Activated CD4-positive, alpha-beta T cell treated with anti-CD3 and anti-CD28 coated beads, Interleukin-2, amount 10 ng/mL, durations not matched to agents 24 days and 14 days (primary cell): ENCODE measurements around the gene INPP4B. TPM values are rescaled to one million over a fixed set of nuclear protein-coding genes. Genes with fewer than 3 reads are reported as not detected.

ENCODE experiments used
- DNase-seq: peaks from one replicate; pipeline ENCODE4 v3.0.0; 2022
- H3K27ac Mint-ChIP-seq: one replicate; pipeline ENCODE4 v1.8.0; 2022; ENCODE audit warnings: mild to moderate bottlenecking, mixed read lengths
- H3K27me3 Mint-ChIP-seq: one replicate; pipeline ENCODE4 v1.8.0; 2022; ENCODE audit warnings: mixed read lengths
- H3K36me3 Mint-ChIP-seq: one replicate; pipeline ENCODE4 v1.8.0; 2022; ENCODE audit warnings: low read depth, mild to moderate bottlenecking, mixed read lengths
- H3K4me1 Mint-ChIP-seq: one replicate; pipeline ENCODE4 v1.8.0; 2021; ENCODE audit warnings: mixed read lengths
- H3K4me3 Mint-ChIP-seq: one replicate; pipeline ENCODE4 v1.8.0; 2022; ENCODE audit warnings: mild to moderate bottlenecking, moderate library complexity, mixed read lengths
- H3K9me3 Mint-ChIP-seq: one replicate; pipeline ENCODE4 v1.8.0; 2021; ENCODE audit warnings: mixed read lengths
- intact Hi-C: fragments of 100-400 bp; cut with micrococcal nuclease; formaldehyde crosslinking; loops from one replicate; pipeline ENCODE4 v1.15.1; 2023
- total RNA-seq: library from RNA; stranded (reverse); gene quantifications from 2 replicates; pipeline ENCODE4 v1.2.3, GENCODE V29; 2022

INPP4B gene
- total RNA-seq, 1 donor from 2014 or later, result 42.5 TPM

- no peak overlapping the region for H3K27ac Mint-ChIP-seq
- peaks cover 17% of the 10 kb centered on the region for H3K9me3 Mint-ChIP-seq
- no peaks in the 10 kb centered on the region for H3K27me3 Mint-ChIP-seq
- peaks cover 12% of the 10 kb centered on the region for H3K36me3 Mint-ChIP-seq
- H3K4me3 Mint-ChIP-seq, result no peak overlapping the region
- peaks cover 21% of the 10 kb centered on the region for H3K4me1 Mint-ChIP-seq
- intact Hi-C loops, result no loop called here
- no peak for DNase-seq
These were observed 139.7 kb downstream of the INPP4B start for GRCh38 chr4:142706381-142706780.

GRCh38 chr4:142705820-142706219 lies 140.3 kb downstream of the INPP4B start:
- Mint-ChIP-seq H3K4me1 (peaks cover 23% of the 10 kb centered on the region), H3K36me3 (peaks cover 12% of the 10 kb centered on the region), H3K9me3 (peaks cover 15% of the 10 kb centered on the region), H3K4me3 (no peak overlapping the region), H3K27ac (no peak overlapping the region), H3K27me3 (no peaks in the 10 kb centered on the region)
- no peak for DNase-seq
- intact Hi-C loops, result no loop called here

GRCh38 chr4:142703694-142704309 lies 142.3 kb downstream of the INPP4B start:
- peaks cover 16% of the 10 kb centered on the region for H3K9me3 Mint-ChIP-seq
- peaks cover 11% of the 10 kb centered on the region for H3K36me3 Mint-ChIP-seq
- peak; percentile 82 for DNase-seq
- H3K27ac Mint-ChIP-seq, result no peak overlapping the region
- H3K4me1 Mint-ChIP-seq, result peaks cover 27% of the 10 kb centered on the region
- intact Hi-C loops, result no loop called here
- H3K4me3 Mint-ChIP-seq, result no peak overlapping the region
- no peaks in the 10 kb centered on the region for H3K27me3 Mint-ChIP-seq

GRCh38 chr4:142701017-142701416 lies 145.1 kb downstream of the INPP4B start:
- Mint-ChIP-seq H3K27me3 (no peaks in the 10 kb centered on the region), H3K27ac (peak overlapping the region; percentile 74), H3K4me1 (peaks cover 49% of the 10 kb centered on the region), H3K9me3 (peaks cover 11% of the 10 kb centered on the region), H3K4me3 (peak overlapping the region; percentile 35), H3K36me3 (peaks cover 10% of the 10 kb centered on the region)
- intact Hi-C loops, result no loop called here
- DNase-seq, result peak; percentile 61

GRCh38 chr4:142700531-142700930 lies 145.6 kb downstream of the INPP4B start:
- peaks cover 11% of the 10 kb centered on the region for H3K9me3 Mint-ChIP-seq
- no peaks in the 10 kb centered on the region for H3K27me3 Mint-ChIP-seq
- H3K36me3 Mint-ChIP-seq, result peaks cover 10% of the 10 kb centered on the region
- H3K4me3 Mint-ChIP-seq, result peak overlapping the region; percentile 36
- H3K4me1 Mint-ChIP-seq, result peaks cover 52% of the 10 kb centered on the region
- intact Hi-C loops, result no loop called here
- peak overlapping the region; percentile 74 for H3K27ac Mint-ChIP-seq
- DNase-seq, result no peak

GRCh38 chr4:142698552-142698951 lies 147.5 kb downstream of the INPP4B start:
- peak overlapping the region; percentile 5 for H3K4me3 Mint-ChIP-seq
- intact Hi-C loops, result loop anchor here (5.0 kb wide), 3 partner anchors 119 to 346 kb away; no protein-coding TSS in a partner anchor
- H3K27ac Mint-ChIP-seq, result peak overlapping the region; percentile 6
- peaks cover 10% of the 10 kb centered on the region for H3K36me3 Mint-ChIP-seq
- H3K27me3 Mint-ChIP-seq, result no peaks in the 10 kb centered on the region
- DNase-seq, result peak; percentile 61
- H3K4me1 Mint-ChIP-seq, result peaks cover 52% of the 10 kb centered on the region
- peaks cover 11% of the 10 kb centered on the region for H3K9me3 Mint-ChIP-seq

- intact Hi-C loops, result loop anchor here (5.0 kb wide), 3 partner anchors 119 to 346 kb away; no protein-coding TSS in a partner anchor
- no peak overlapping the region for H3K4me3 Mint-ChIP-seq
- H3K27ac Mint-ChIP-seq, result no peak overlapping the region
- no peaks in the 10 kb centered on the region for H3K27me3 Mint-ChIP-seq
- H3K9me3 Mint-ChIP-seq, result peaks cover 11% of the 10 kb centered on the region
- H3K4me1 Mint-ChIP-seq, result peaks cover 50% of the 10 kb centered on the region
- H3K36me3 Mint-ChIP-seq, result peaks cover 10% of the 10 kb centered on the region
- no peak for DNase-seq
These were observed 148.2 kb downstream of the INPP4B start for GRCh38 chr4:142697928-142698327.

- Mint-ChIP-seq H3K4me1 (peaks cover 48% of the 10 kb centered on the region), H3K4me3 (peak overlapping the region; percentile 26)
- DNase-seq, result no peak
These were observed 148.8 kb downstream of the INPP4B start for GRCh38 chr4:142697320-142697719.

GRCh38 chr4:142696334-142697122 lies 149.6 kb downstream of the INPP4B start:
- peaks cover 10% of the 10 kb centered on the region for H3K36me3 Mint-ChIP-seq
- DNase-seq, result peak; percentile 71
- H3K27me3 Mint-ChIP-seq, result no peaks in the 10 kb centered on the region
- H3K4me3 Mint-ChIP-seq, result peak overlapping the region; percentile 26
- peaks cover 14% of the 10 kb centered on the region for H3K9me3 Mint-ChIP-seq
- peaks cover 48% of the 10 kb centered on the region for H3K4me1 Mint-ChIP-seq
- intact Hi-C loops, result loop anchor here (5.0 kb wide), 3 partner anchors 121 to 344 kb away; no protein-coding TSS in a partner anchor
- H3K27ac Mint-ChIP-seq, result peak overlapping the region; percentile 79

More at GRCh38 chr4:142697320-142697719, 148.8 kb downstream of the INPP4B start:
- Mint-ChIP-seq H3K36me3 (peaks cover 10% of the 10 kb centered on the region), H3K27ac (peak overlapping the region; percentile 54), H3K9me3 (peaks cover 11% of the 10 kb centered on the region), H3K27me3 (no peaks in the 10 kb centered on the region)
- intact Hi-C loops, result loop anchor here (5.0 kb wide), 3 partner anchors 120 to 345 kb away; no protein-coding TSS in a partner anchor

GRCh38 chr4:142690406-142691163 lies 155.5 kb downstream of the INPP4B start:
- Mint-ChIP-seq H3K27ac (no peak overlapping the region), H3K27me3 (no peaks in the 10 kb centered on the region), H3K9me3 (peaks cover 18% of the 10 kb centered on the region), H3K36me3 (peaks cover 5% of the 10 kb centered on the region), H3K4me1 (peaks cover 6% of the 10 kb centered on the region), H3K4me3 (no peak overlapping the region)
- intact Hi-C loops, result no loop called here
- DNase-seq, result no peak

GRCh38 chr4:142687547-142688275 lies 158.4 kb downstream of the INPP4B start:
- no peak overlapping the region for H3K27ac Mint-ChIP-seq
- peaks cover 9% of the 10 kb centered on the region for H3K36me3 Mint-ChIP-seq
- H3K4me1 Mint-ChIP-seq, result peaks cover 6% of the 10 kb centered on the region
- H3K27me3 Mint-ChIP-seq, result no peaks in the 10 kb centered on the region
- DNase-seq, result no peak
- H3K9me3 Mint-ChIP-seq, result peaks cover 31% of the 10 kb centered on the region
- no peak overlapping the region for H3K4me3 Mint-ChIP-seq
- intact Hi-C loops, result no loop called here

- no peak for DNase-seq
- no peak overlapping the region for H3K4me3 Mint-ChIP-seq
- intact Hi-C loops, result no loop called here
- peaks cover 9% of the 10 kb centered on the region for H3K36me3 Mint-ChIP-seq
- H3K9me3 Mint-ChIP-seq, result peaks cover 25% of the 10 kb centered on the region
- H3K27me3 Mint-ChIP-seq, result no peaks in the 10 kb centered on the region
- peaks cover 4% of the 10 kb centered on the region for H3K4me1 Mint-ChIP-seq
- no peak overlapping the region for H3K27ac Mint-ChIP-seq
These were observed 160.0 kb downstream of the INPP4B start for GRCh38 chr4:142686081-142686480.

- intact Hi-C loops, result no loop called here
- H3K4me1 Mint-ChIP-seq, result peaks cover 2% of the 10 kb centered on the region
- peaks cover 6% of the 10 kb centered on the region for H3K36me3 Mint-ChIP-seq
- H3K27ac Mint-ChIP-seq, result no peak overlapping the region
- no peak for DNase-seq
- no peaks in the 10 kb centered on the region for H3K27me3 Mint-ChIP-seq
- H3K9me3 Mint-ChIP-seq, result peaks cover 25% of the 10 kb centered on the region
- H3K4me3 Mint-ChIP-seq, result no peak overlapping the region
These were observed 162.1 kb downstream of the INPP4B start for GRCh38 chr4:142683997-142684396.
